Stomach (tissue), 9 donors: ENCODE data around the gene DET1. TPM values are rescaled to one million over a fixed set of nuclear protein-coding genes. Genes with fewer than 3 reads are reported as not detected.
A peak's percentile ranks its signal among the peaks of the same experiment; 100 is the strongest.

Experiments
- DNase-seq, 2 donors: peaks; one replicate each; pipeline versions ENCODE4 v3.0.0 to v3.0.0-alpha.2; 2013 to 2019
- H3K27ac ChIP-seq, 5 donors: fragments of 200-600 bp in 4 of 5; sonication (generic) in 4 of 5; one replicate each; pipeline ENCODE4 v1.5.1; 2013 to 2019; ENCODE audit warnings: mild to moderate bottlenecking in 1 of 5, moderate library complexity in 1 of 5
- H3K27me3 ChIP-seq, 3 donors: fragments of 200-600 bp; sonication (generic); one replicate each; pipeline ENCODE4 v1.5.1; 2017 to 2019; ENCODE audit warnings: mixed run types in 1 of 3
- H3K36me3 ChIP-seq, 4 donors: fragments of 200-600 bp; sonication (generic); 1 replicate in 3 of 4; 2 replicates in 1 of 4; pipeline ENCODE4 v1.5.1; 2016 to 2019
- H3K4me1 ChIP-seq, 4 donors: fragments of 200-600 bp; sonication (generic); one replicate each; pipeline ENCODE4 v1.5.1; 2016 to 2019
- H3K4me3 ChIP-seq, 4 donors: fragments of 200-600 bp; sonication (generic) in 3 of 4; one replicate each; pipeline ENCODE4 v1.5.1; 2016 to 2019; ENCODE audit warnings: mild to moderate bottlenecking in 1 of 4
- H3K9me3 ChIP-seq, 4 donors: fragments of 200-600 bp; sonication (generic); one replicate each; pipeline ENCODE4 v1.5.1; 2016 to 2019
- EP300 ChIP-seq: sonication (generic); formaldehyde crosslinking; IDR thresholded peaks from one replicate; pipeline ENCODE4 v1.6.1; 2017; ENCODE audit warnings: antibody characterized with exemption
- POLR2A ChIP-seq, 4 donors: fragments of 450-650 bp; IDR thresholded peaks; one replicate each; pipeline ENCODE4 v1.6.1; 2016; ENCODE audit warnings: antibody characterized with exemption in 4 of 4, control low read depth in 2 of 4, mild to moderate bottlenecking in 1 of 4, moderate library complexity in 1 of 4
- POLR2AphosphoS5 ChIP-seq, 3 donors: sonication (generic); formaldehyde crosslinking; IDR thresholded peaks; one replicate each; pipeline ENCODE4 v1.6.1; 2016; ENCODE audit warnings: antibody characterized with exemption in 3 of 3
- WGBS, 5 donors: extraction: QIAGEN DNeasy Blood & Tissue Kit in 3 of 5; methylation state at CpG; one replicate each; pipeline versions ENCODE4 v1.1.5 to v1.1.7; 2013 to 2018; 5-methylcytosine and 5-hydroxymethylcytosine counted together
- intact Hi-C: fragments of 100-400 bp; cut with DNase I; formaldehyde crosslinking; loops from one replicate; pipeline ENCODE4 v1.15.1; 2023; ENCODE audit warnings: low total_unique reads
- polyA plus RNA-seq, 3 donors: library from polyadenylated mRNA; stranded (reverse); fragments of 200-250 nt; gene quantifications; one replicate each; pipeline ENCODE4 v1.2.3, GENCODE V29; 2013
- total RNA-seq, 5 donors: library from RNA; depleted of rRNA; stranded (reverse); fragments of >200 nt; gene quantifications; one replicate each; pipeline versions ENCODE4 v1.1.0 to v1.2.3, GENCODE V29; 2014 to 2016
- TF ChIP-seq, protein P1 (sequence below), 7 experiments: fragments of 450-650 bp in 4 of 7; fragments of 200-600 bp in 3 of 7; sonication (generic) in 3 of 7; IDR thresholded peaks; one replicate each; pipeline ENCODE4 v1.5.1; 2016 to 2019; ENCODE audit warnings: antibody characterized with exemption in 7 of 7, control low read depth in 2 of 7, mild to moderate bottlenecking in 1 of 7
- donor health status: healthy with polysubstance abuse.
- donor health status: Bipolar disorder and iron deficiency.
- donor health status: healthy.

The DET1 gene
- total and polyA plus RNA-seq, 8 donors, result 2.2 to 11.6 (median 3.1) TPM

- Histone ChIP-seq H3K36me3 (peaks cover 0 to 7% (median 0%) of the 10 kb centered on the region in 4 donors), H3K27me3 (no peaks in the 10 kb centered on the region), H3K4me1 (no peaks in the 10 kb centered on the region), H3K9me3 (no peaks in the 10 kb centered on the region), H3K4me3 (no peak overlapping the region), H3K27ac (no peak overlapping the region)
- TF ChIP-seq POLR2A (IDR thresholded peaks at IDR 0.05) (no peak), EP300 (no peak), POLR2AphosphoS5 (IDR thresholded peaks at IDR 0.05) (no peak)
- TF ChIP-seq, protein P1, sequence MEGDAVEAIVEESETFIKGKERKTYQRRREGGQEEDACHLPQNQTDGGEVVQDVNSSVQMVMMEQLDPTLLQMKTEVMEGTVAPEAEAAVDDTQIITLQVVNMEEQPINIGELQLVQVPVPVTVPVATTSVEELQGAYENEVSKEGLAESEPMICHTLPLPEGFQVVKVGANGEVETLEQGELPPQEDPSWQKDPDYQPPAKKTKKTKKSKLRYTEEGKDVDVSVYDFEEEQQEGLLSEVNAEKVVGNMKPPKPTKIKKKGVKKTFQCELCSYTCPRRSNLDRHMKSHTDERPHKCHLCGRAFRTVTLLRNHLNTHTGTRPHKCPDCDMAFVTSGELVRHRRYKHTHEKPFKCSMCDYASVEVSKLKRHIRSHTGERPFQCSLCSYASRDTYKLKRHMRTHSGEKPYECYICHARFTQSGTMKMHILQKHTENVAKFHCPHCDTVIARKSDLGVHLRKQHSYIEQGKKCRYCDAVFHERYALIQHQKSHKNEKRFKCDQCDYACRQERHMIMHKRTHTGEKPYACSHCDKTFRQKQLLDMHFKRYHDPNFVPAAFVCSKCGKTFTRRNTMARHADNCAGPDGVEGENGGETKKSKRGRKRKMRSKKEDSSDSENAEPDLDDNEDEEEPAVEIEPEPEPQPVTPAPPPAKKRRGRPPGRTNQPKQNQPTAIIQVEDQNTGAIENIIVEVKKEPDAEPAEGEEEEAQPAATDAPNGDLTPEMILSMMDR (IDR thresholded peaks at IDR 0.05), result no peak
- 77 to 87% (median 83%) methylated on average over 3 to 4 of the region's 4 CpGs for WGBS, 5 donors
- no peak for DNase-seq
- intact Hi-C loops, result no loop called here
Measured at GRCh38 chr15:88489321-88489720, 57.2 kb downstream of the DET1 start.

DNA sequence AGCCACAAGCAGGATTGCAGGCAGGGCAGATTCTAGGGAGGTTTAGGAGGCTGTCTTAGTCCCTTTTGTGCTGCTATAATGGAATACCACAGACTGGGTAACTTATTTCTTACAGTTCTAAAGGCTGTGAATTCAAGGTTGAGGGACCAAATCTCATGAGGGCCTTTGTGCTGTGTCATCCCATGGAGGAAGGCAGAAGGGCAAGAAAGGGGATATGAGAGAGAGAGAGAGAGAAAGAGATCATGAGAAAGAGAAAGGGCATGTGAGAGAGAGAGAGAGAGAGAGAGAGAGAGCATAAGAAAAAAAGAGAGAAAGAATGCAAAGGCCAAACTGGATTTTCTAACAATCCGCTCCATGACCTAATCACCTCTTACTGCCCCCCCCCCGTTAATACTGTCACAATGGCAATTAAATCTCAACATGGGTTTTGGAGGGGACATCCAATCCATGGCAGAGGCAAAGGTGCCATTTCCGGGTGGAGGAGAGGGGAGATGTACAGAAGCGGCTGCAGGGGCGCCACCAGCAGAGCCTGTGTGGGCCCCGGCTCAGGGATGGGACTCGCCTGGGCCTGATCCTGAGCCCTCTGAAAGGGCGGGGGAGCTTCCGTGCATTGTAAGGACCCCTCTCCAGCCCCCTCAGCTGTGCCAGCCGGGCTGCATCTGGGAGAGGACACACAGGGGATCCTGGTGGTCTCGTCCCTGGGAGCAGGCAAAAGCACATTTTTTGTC is 58.5 kb downstream of the DET1 start:
- Histone ChIP-seq H3K36me3 (no peaks in the 10 kb centered on the region), H3K27me3 (no peaks in the 10 kb centered on the region), H3K27ac (no peak overlapping the region), H3K9me3 (no peaks in the 10 kb centered on the region), H3K4me1 (no peaks in the 10 kb centered on the region), H3K4me3 (no peak overlapping the region)
- DNase-seq, result no peak
- no peak for TF ChIP-seq POLR2AphosphoS5 (IDR thresholded peaks at IDR 0.05)
- no peak for TF ChIP-seq POLR2A (IDR thresholded peaks at IDR 0.05)
- no peak for TF ChIP-seq EP300
- TF ChIP-seq, protein P1 (IDR thresholded peaks at IDR 0.05), result no peak
- 50 to 68% (median 57%) methylated on average over 10 to 11 of the region's 11 CpGs for WGBS, 5 donors
- intact Hi-C loops, result no loop called here

DNA sequence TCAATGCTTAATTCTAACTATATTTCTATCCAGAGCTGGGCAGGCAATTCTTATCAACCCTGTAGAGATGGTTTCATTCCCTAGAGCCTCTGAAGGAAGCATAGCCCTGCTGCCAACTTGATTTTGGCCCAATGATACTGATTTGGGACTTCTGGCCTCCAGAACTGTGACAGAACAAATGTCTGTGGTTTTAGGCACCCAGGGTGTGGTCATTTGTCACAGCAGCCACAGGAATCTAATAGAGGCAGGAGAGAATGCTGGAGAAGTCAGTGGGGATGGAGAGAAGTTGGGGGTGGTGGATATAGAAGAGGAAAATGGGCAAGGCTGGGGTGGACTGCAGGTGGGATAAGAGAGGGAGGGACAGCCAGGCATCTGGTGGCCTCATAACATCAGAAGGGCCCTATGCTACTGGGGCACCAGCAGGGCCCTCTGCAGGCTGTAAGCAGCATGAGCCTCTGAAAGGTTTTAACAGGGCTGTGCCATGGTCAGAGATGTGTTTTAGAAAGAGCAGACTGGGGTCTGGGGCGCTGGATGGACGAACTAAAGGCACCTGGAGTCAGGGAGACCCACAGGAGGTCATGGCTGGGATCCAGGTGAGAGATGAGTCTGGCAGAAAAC is 59.2 kb downstream of the DET1 start:
- H3K27me3 ChIP-seq, result no peaks in the 10 kb centered on the region
- H3K4me3 ChIP-seq, result no peak overlapping the region
- intact Hi-C loops, result no loop called here
- TF ChIP-seq EP300 (no peak), POLR2AphosphoS5 (IDR thresholded peaks at IDR 0.05) (no peak), POLR2A (IDR thresholded peaks at IDR 0.05) (no peak)
- TF ChIP-seq, protein P1 (IDR thresholded peaks at IDR 0.05), result no peak
- no peak for DNase-seq
- H3K9me3 ChIP-seq, result no peaks in the 10 kb centered on the region
- no peaks in the 10 kb centered on the region for H3K36me3 ChIP-seq
- no peak overlapping the region for H3K27ac ChIP-seq
- no peaks in the 10 kb centered on the region for H3K4me1 ChIP-seq
- 65 to 88% (median 77%) methylated on average over 2 of the region's 2 CpGs for WGBS, 5 donors

GRCh38 chr15:88484682-88485331 is 61.7 kb downstream of the DET1 start:
- no peaks in the 10 kb centered on the region for H3K27me3 ChIP-seq
- intact Hi-C loops, result no loop called here
- 37 to 54% (median 50%) methylated on average over 9 to 10 of the region's 10 CpGs for WGBS, 5 donors
- H3K4me3 ChIP-seq, result no peak overlapping the region
- peak in 1 of 2 donors; percentile 44 for DNase-seq
- H3K36me3 ChIP-seq, result peaks cover 0 to 19% (median 7%) of the 10 kb centered on the region in 4 donors
- no peaks in the 10 kb centered on the region for H3K9me3 ChIP-seq
- H3K4me1 ChIP-seq, result no peaks in the 10 kb centered on the region
- H3K27ac ChIP-seq, result no peak overlapping the region
- TF ChIP-seq, protein P1 (IDR thresholded peaks at IDR 0.05), result no peak
- no peak for TF ChIP-seq POLR2AphosphoS5 (IDR thresholded peaks at IDR 0.05)
- no peak for TF ChIP-seq POLR2A (IDR thresholded peaks at IDR 0.05)
- TF ChIP-seq EP300, result no peak
